Endothelial cell of umbilical vein (primary cell): ENCODE measurements around the gene CERK. TPM values are rescaled to one million over a fixed set of nuclear protein-coding genes. Genes with fewer than 3 reads are reported as not detected.

Experiments
- BruUV-seq: library from RNA; stranded (reverse); fragments of 400-500 nt; replicated peaks from 2 replicates; lab custom pipeline; 2021; lab: Mats Ljungman, UMichigan
- CTCF ChIA-PET: fragments of 300-600, 350-600 bp; sonication (Branson Sonifier 250); formaldehyde crosslinking; loops from one replicate; lab custom pipeline; 2021; ENCODE audit warnings: antibody characterized with exemption, inconsistent platforms; lab: Charles Lee
- POLR2A ChIA-PET: fragments of 300-600, 350-600 bp; sonication (Branson Sonifier 250); formaldehyde crosslinking; loops from one replicate; lab custom pipeline; 2021; ENCODE audit warnings: antibody characterized with exemption, inconsistent platforms; lab: Charles Lee
- DNase-seq: peaks from one replicate; pipeline ENCODE4 v3.0.0-alpha.2; 2011; ENCODE audit warnings: low read depth, low spot score
- FAIRE-seq: peaks from 2 replicates; lab custom pipeline; 2011; peaks lifted over from hg19 to GRCh38; lab: Jason Lieb, UNC
- H2AFZ ChIP-seq: 2 replicates; pipeline ENCODE4 v1.6.0; 2012; ENCODE audit warnings: low read depth, low read length, control low read depth, inconsistent platforms
- H3K27ac ChIP-seq: 2 replicates; pipeline ENCODE4 v1.5.1; 2011; ENCODE audit warnings: low read depth, mild to moderate bottlenecking, control low read depth, low read length, moderate library complexity; ENCODE audit not compliant: insufficient read depth
- H3K27me3 ChIP-seq, 2 experiments: 2 replicates each; pipeline versions ENCODE4 v1.6.0 to v1.6.1; 2011; ENCODE audit warnings: low read length in 2 of 2, mixed read lengths in 1 of 2; ENCODE audit not compliant: control insufficient read depth in 2 of 2, insufficient read depth in 2 of 2
- H3K36me3 ChIP-seq, 2 experiments: 2 replicates in 1 of 2; 3 replicates in 1 of 2; pipeline ENCODE4 v1.5.1; 2011; ENCODE audit warnings: low read length in 2 of 2, mild to moderate bottlenecking in 1 of 2, moderate library complexity in 1 of 2; ENCODE audit not compliant: control insufficient read depth in 2 of 2, insufficient read depth in 2 of 2; ENCODE audit errors: extremely low read depth in 1 of 2
- H3K4me1 ChIP-seq: 3 replicates; pipeline ENCODE4 v1.5.1; 2011; ENCODE audit warnings: mild to moderate bottlenecking, low read length; ENCODE audit not compliant: control insufficient read depth, insufficient read depth; ENCODE audit errors: extremely low read depth
- H3K4me2 ChIP-seq: 2 replicates; pipeline ENCODE4 v1.6.1; 2011; ENCODE audit warnings: low read length, control low read depth, mixed read lengths; ENCODE audit not compliant: insufficient read depth
- H3K4me3 ChIP-seq, 3 experiments: fragments of 200-600 bp in 1 of 3; sonication (generic), shearing (Covaris generic) in 1 of 3; replicated peaks in 1 of 3; 2 replicates each; pipeline ENCODE4 v1.5.1; 2011 to 2016; ENCODE audit warnings: control low read depth in 3 of 3, low read length in 3 of 3, mild to moderate bottlenecking in 2 of 3, inconsistent platforms in 1 of 3, low read depth in 1 of 3, moderate library complexity in 1 of 3; ENCODE audit not compliant: insufficient read depth in 1 of 3
- H3K79me2 ChIP-seq: 2 replicates; pipeline ENCODE4 v1.6.0; 2012; ENCODE audit warnings: low read length, inconsistent platforms; ENCODE audit not compliant: control insufficient read depth, insufficient read depth
- H3K9ac ChIP-seq: replicated peaks from 2 replicates; pipeline ENCODE3; 2011; ENCODE audit warnings: low read length, control low read depth; ENCODE audit not compliant: insufficient read depth; ENCODE audit errors: extremely low read depth
- H3K9me1 ChIP-seq: replicated peaks from 3 replicates; pipeline ENCODE4 v1.6.0; 2011; ENCODE audit warnings: mild to moderate bottlenecking, low read length; ENCODE audit not compliant: control insufficient read depth, insufficient read depth; ENCODE audit errors: extremely low read depth
- H3K9me3 ChIP-seq: replicated peaks from 2 replicates; pipeline ENCODE4 v1.5.1; 2012; ENCODE audit warnings: low read length, inconsistent platforms; ENCODE audit not compliant: control insufficient read depth, insufficient read depth
- H4K20me1 ChIP-seq: replicated peaks from 2 replicates; pipeline ENCODE3; 2011; ENCODE audit warnings: mild to moderate bottlenecking, low read length; ENCODE audit not compliant: control insufficient read depth, insufficient read depth; ENCODE audit errors: extremely low read depth
- CTCF ChIP-seq, 2 donors: IDR thresholded peaks; 1 replicate in 1 of 2; 2 replicates in 1 of 2; pipeline ENCODE4 v1.5.1; 2011; ENCODE audit warnings: low read length in 2 of 2, mild to moderate bottlenecking in 2 of 2, moderate library complexity in 2 of 2, control low read depth in 1 of 2, inconsistent platforms in 1 of 2, low read depth in 1 of 2; ENCODE audit not compliant: insufficient read depth in 1 of 2; ENCODE audit errors: extremely low read depth in 1 of 2
- EZH2 ChIP-seq: IDR thresholded peaks from 2 replicates; pipeline ENCODE4 v1.6.1; 2012; ENCODE audit warnings: borderline replicate concordance, low read depth, mild to moderate bottlenecking, moderate library complexity, low read length, inconsistent platforms; ENCODE audit not compliant: severe bottlenecking
- FOS ChIP-seq: IDR thresholded peaks from 2 replicates; pipeline ENCODE4 v1.6.1; 2011; ENCODE audit warnings: mild to moderate bottlenecking, low read length, moderate library complexity, borderline replicate concordance; ENCODE audit not compliant: insufficient read depth
- GATA2 ChIP-seq: IDR thresholded peaks from 2 replicates; pipeline ENCODE4 v1.7.0; 2011; ENCODE audit warnings: low read depth, mild to moderate bottlenecking, moderate library complexity, mixed read lengths, low read length; ENCODE audit not compliant: insufficient read length, insufficient read depth
- JUN ChIP-seq: IDR thresholded peaks from 2 replicates; pipeline ENCODE4 v1.6.1; 2011; ENCODE audit warnings: borderline replicate concordance, low read depth; ENCODE audit not compliant: insufficient read length, insufficient read depth
- MAX ChIP-seq: IDR thresholded peaks from 2 replicates; pipeline ENCODE4 v1.6.1; 2011; ENCODE audit not compliant: insufficient read depth, insufficient read length
- MYC ChIP-seq: IDR thresholded peaks from one replicate; pipeline ENCODE4 v1.6.1; 2011; ENCODE audit warnings: mild to moderate bottlenecking, low read depth, low read length
- POLR2A ChIP-seq: IDR thresholded peaks from 2 replicates; pipeline ENCODE4 v1.6.1; 2012; ENCODE audit warnings: low read depth, mild to moderate bottlenecking, control low read depth, low read length
- POLR2AphosphoS5 ChIP-seq: IDR thresholded peaks from 2 replicates; pipeline ENCODE4 v1.6.1; 2012; ENCODE audit warnings: low read depth, mild to moderate bottlenecking, control low read depth, low read length, moderate library complexity; ENCODE audit not compliant: insufficient read depth
- dilution Hi-C: fragments of 300-500 bp; cut with MboI; formaldehyde crosslinking; loops from one replicate; pipeline ENCODE4 v1.15.0; 2019; ENCODE audit warnings: low sequenced_read_pairs; ENCODE audit not compliant: extremely low pct_ligation_motif_present
- intact Hi-C: fragments of 100-400 bp; cut with micrococcal nuclease; formaldehyde crosslinking; loops from one replicate; pipeline ENCODE4 v1.10.0; 2022
- polyA plus RNA-seq, 4 experiments: library from polyadenylated mRNA; depleted of rRNA in 3 of 4; stranded (reverse) in 3 of 4; unstranded in 1 of 4; fragments of >200 nt; gene quantifications; 2 replicates each; pipeline versions ENCODE4 v1.2.1 to v1.2.3, GENCODE V29; 2011 to 2012; ENCODE audit warnings: missing spikeins in 1 of 4
- total RNA-seq: library from RNA; stranded (reverse); gene quantifications from 2 replicates; pipeline ENCODE4 v1.2.3, GENCODE V29; 2021

The CERK gene
- total and polyA plus RNA-seq, 2 donors (not counting 3 experiments of a cell fraction or from before 2014, with no cell fraction given): 61.1 to 88.0 TPM

DNA sequence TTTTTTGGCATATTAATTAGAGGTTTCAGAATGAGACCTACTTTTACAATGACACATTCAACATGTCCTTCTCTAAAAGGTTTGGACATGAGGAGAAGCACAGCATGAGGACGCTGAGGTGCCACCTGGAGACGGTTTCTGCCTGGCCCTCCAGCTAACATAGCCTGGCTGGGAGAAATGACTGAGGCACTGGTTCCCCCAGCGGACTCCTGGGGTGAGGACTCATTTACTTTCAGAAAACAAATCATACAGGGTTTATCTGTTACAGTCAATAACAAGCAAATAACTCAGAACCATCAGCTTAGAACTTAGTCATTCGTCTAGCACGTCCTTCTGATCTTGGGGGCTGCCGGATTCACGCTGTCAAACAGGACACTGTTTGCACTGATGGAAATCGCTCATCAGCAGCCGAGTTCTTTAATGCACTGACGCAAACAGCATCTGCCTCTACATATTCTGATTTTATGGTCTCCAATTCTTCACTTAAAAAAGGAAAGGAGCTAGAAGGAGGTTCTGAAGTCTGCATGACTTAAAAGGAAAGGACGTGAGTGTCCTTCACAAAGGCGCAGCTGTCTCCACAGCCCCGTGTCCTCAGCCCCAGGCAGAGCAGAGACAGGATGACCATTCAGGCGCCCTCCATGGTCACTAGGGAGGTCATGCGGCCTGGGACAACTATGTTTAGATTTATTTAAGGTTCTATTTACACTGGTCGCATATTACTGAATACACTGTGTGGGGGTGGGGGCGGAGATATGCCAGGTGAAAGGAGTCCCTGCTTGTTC is 44.2 kb downstream of the CERK start:
- no peaks in the 10 kb centered on the region for H3K79me2 ChIP-seq
- no peaks in the 10 kb centered on the region for H3K9me3 ChIP-seq
- H3K4me1 ChIP-seq: no peaks in the 10 kb centered on the region
- no peak overlapping the region for H3K27ac ChIP-seq
- DNase-seq (no peak), FAIRE-seq (no peak)
- no peaks in the 10 kb centered on the region for H3K9me1 ChIP-seq
- BruUV-seq: no TSS peak
- TF ChIP-seq FOS (no peak), JUN (no peak), POLR2AphosphoS5 (no peak), GATA2 (no peak), POLR2A (no peak), MAX (no peak), MYC (no peak), CTCF (IDR thresholded peaks at IDR 0.05; ENCODE audit: extremely low read depth in 1 of 2, insufficient read depth in 1 of 2, low read depth in 1 of 2, low read length in 2 of 2) (no peak), EZH2 (no peak)
- no peaks in the 10 kb centered on the region for H3K27me3 ChIP-seq
- H2AFZ ChIP-seq: no peak overlapping the region
- no peak overlapping the region for H3K4me2 ChIP-seq
- dilution Hi-C loops (no loop called here), intact Hi-C loops (no loop called here)
- POLR2A ChIA-PET: no interaction called here
- no peak overlapping the region for H3K9ac ChIP-seq
- no peaks in the 10 kb centered on the region for H4K20me1 ChIP-seq
- peaks cover 49 to 65% of the 10 kb centered on the region in 2 experiments for H3K36me3 ChIP-seq
- H3K4me3 ChIP-seq: no peak overlapping the region
- CTCF ChIA-PET: no interaction called here
